Cortex of kidney (tissue), 1 donor: ENCODE measurements around the gene RTBDN.

Source experiments
- DNase-seq: peaks from one replicate; lab custom pipeline; 2025; lab: John Stamatoyannopoulos, UW

RTBDN gene

DNA sequence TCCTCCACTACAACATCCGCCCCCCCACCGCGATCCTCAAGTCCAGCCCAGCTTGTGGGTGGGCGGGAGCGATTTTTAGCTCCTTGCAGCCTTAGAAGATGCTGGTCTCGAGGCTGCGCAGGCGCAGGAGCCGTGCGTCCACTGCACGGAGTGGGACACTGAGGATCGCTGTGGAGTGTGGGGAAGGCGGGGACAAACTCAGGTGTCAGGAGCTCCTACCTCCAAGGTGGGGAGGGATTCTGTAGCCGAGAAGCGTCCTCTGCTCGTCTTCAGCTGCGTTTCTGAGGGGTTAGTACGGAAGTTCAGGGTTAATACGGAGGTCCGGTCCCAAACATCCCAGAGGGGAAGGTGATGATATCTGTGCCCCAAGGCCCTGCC is at the start of gene RTBDN:
RTBDN (minus strand) TSS at position 14 of the 378 bp plus-strand sequence. CDS start 4,600 bp downstream, outside the sequence.
- DNase-seq: no peak

GRCh38 chr19:12882589-12882988 is 48.2 kb upstream of the RTBDN start:
- DNase-seq: no peak

DNA sequence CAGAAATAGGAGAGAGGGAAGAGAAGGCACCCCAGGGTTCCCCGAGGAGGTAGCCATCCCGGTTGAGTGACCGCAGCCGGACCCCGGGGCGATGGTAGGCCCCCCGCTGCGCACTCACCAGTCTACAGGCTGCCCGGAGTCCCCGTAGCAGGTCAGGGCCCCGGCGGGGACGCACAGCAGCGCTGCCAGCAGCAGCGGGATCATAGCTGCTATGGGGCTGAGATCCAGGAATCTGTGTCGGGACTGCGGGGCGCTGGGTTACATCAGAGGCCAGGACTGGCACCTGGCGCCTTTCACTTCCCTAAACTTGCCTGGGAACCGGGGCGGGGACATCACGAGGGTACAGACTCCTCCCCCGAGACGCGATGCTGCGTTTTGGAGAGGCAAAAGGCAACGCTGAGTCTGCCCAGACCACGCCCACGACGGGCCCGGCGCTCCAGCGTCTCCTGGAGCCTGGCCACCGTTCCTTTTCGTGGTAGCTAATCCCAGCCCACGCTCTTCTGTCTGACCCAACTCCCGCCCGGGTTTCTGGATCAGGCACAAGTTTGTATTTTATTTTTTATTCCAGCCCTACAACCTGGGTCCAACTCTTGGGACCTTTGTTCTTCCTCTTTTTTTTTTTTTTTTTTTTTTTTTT is 46.9 kb upstream of the RTBDN start, which contains the start of gene DNASE2:
DNASE2 (minus strand) TSS at position 278 of the 637 bp plus-strand sequence; CDS start at position 204, 74 bp downstream.
- DNase-seq: no peak

GRCh38 chr19:12880551-12881171 is 46.3 kb upstream of the RTBDN start:
- no peak for DNase-seq

DNA sequence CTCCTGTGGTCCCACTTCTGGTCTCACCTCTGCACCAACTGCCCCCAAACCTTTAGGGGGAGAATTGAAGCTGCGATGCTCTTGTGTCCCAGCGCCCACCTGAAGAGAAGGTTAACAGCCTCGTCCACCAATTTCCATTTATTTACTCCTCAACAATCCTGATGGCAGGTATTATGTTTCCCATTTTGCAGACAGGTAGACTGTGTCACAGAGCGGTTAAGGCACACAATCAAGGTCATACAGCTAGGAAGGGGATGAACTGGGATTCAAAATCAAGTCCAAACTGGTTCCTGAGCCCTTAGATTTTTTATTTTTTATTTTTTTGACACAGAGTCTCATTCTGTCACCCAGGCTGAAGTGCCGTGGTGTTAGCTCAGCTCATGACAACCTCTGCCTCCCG is 40.7 kb upstream of the RTBDN start:
- DNase-seq: no peak

DNA sequence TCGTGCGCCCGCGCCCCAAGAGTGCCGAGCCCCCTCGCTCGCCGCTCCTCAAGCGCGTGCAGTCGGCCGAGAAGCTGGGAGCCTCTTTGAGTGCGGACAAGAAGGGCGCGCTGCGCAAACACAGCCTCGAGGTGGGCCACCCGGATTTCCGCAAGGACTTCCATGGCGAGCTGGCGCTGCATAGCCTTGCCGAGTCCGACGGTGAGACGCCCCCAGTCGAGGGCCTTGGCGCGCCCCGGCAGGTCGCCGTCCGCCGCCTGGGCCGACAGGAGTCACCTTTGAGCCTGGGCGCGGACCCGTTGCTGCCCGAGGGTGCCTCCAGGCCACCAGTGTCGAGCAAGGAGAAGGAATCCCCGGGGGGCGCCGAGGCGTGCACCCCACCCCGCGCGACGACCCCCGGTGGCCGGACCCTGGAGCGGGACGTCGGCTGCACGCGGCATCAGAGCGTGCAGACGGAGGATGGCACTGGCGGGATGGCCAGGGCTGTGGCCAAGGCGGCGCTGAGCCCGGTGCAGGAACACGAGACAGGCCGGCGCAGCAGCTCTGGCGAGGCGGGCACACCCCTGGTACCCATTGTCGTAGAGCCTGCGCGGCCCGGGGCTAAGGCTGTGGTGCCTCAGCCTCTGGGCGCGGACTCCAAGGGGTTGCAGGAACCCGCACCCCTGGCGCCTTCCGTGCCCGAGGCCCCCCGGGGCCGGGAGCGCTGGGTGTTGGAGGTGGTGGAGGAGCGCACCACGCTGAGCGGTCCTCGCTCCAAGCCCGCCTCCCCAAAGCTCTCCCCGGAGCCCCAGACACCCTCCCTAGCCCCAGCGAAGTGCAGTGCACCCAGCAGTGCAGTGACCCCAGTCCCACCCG is 39.7 kb upstream of the RTBDN start:
- DNase-seq: no peak

- DNase-seq: no peak
Measured at GRCh38 chr19:12872941-12873890, 38.8 kb upstream of the RTBDN start.

- no peak for DNase-seq
Measured at GRCh38 chr19:12872255-12872654, 37.9 kb upstream of the RTBDN start.

DNA sequence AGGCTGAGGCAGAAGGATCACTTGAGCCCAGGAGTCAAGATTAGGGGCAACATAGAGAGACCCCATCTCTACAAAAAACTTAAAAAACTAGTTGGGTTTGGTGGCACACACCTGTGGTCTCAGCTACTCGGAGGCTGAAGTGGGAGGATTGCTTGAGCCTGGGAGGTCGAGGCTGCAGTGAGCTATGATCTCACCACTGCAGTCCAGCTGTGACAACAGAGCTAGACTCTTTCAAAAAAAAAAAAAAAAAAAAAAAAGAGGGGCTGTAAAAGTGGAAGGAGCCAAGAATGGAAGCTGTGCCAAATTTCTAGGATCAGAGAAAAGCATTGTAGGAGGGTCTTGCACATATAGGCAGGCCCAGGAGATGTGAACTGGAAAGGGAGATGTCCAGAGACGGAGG is 37.3 kb upstream of the RTBDN start:
- DNase-seq: no peak

DNA sequence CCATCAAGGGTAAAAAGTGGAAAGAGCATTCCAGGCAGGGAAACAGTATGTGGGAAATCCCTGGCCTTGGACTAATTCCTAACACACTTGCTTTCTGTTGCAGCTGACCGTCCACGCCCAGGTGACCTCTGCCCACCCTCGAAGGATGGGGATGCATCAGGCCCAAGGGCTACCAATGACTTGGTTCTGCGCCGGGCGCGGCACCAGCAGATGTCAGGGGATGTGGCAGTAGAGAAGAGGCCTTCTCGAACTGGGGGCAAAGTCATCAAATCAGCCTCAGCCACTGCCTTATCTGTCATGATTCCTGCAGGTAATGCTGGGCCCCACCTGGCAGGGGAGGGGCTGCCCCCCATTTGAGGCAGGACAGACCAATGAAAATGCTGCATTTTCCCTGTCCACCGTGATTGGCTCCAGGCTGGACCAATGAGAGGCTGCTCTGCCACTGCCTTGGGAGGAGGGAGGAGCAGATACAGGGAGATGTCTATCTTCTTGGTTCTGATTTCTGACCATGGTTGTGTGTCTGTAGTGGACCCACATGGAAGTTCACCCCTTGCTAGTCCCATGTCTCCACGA is 34.2 kb upstream of the RTBDN start:
- DNase-seq: no peak

DNA sequence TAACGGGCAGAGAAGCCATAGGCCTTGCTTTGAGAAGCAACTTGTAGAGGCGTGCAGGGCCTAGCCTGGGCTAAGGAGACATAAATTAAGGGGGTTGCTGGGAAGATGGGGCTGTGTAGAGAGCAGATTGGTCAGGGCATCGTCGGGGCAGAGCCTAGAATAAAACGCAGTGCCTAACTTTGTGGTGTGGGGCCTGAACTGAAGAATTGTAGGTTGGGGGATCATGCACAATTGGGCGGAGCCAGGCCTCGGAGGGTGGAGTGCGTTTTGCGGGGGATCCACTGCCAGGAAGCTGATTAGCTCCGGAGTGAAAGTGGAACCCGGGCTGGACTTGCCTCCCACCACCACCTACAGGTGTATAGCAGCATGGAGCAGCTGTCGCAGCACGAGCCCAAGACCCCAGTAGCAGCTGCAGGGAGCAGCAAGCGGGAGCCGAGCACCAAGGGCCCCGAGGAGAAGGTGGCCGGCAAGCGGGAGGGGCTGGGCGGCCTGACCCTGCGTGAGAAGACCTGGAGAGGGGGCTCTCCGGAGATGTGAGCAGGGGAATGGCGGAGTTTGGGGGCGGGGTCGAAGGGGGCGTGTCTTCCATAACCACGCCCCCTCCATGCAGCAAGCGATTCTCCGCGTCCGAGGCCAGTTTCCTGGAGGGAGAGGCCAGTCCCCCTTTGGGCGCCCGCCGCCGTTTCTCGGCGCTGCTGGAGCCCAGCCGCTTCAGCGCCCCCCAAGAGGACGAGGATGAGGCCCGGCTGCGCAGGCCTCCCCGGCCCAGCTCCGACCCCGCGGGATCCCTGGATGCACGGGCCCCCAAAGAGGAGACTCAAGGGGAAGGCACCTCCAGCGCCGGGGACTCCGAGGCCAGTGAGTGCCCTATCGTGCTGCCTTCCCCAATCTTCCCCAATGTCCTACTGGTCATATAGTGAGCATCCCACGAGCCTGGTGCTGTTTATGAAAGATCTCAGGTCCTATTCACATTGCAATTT is 33.0 kb upstream of the RTBDN start:
- no peak for DNase-seq

DNA sequence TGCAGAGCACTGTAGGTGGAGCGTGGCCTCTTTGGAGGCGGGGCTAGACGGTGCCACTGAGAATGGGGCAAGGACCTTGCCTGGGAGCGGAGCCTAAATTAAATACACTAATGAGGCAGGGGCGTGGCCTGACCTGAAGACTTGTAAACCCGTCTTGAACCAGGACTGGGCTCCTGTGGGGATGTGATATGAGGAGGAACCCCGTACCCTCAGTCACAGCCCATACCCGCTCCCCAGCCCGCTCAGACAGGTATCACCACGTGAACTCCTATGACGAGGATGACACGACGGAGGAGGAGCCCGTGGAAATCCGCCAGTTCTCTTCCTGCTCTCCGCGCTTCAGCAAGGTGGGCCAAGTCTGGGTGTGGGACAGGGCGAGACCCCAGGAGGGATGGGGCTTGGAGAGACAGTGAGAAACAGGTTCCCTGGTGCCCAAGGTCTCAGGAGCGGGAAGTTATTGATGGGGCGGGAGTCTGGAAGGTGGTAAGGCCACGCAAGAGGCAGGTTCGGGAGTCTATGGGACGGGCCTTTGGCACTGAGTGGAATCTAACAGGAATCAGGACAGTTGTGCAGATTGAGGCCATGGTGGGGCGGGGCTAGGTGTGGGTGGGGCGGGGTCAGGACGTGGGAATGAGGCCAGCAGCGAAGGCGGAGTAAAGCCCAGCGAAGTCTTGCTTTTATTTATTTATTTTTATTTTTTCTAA is 32.2 kb upstream of the RTBDN start:
- no peak for DNase-seq

DNA sequence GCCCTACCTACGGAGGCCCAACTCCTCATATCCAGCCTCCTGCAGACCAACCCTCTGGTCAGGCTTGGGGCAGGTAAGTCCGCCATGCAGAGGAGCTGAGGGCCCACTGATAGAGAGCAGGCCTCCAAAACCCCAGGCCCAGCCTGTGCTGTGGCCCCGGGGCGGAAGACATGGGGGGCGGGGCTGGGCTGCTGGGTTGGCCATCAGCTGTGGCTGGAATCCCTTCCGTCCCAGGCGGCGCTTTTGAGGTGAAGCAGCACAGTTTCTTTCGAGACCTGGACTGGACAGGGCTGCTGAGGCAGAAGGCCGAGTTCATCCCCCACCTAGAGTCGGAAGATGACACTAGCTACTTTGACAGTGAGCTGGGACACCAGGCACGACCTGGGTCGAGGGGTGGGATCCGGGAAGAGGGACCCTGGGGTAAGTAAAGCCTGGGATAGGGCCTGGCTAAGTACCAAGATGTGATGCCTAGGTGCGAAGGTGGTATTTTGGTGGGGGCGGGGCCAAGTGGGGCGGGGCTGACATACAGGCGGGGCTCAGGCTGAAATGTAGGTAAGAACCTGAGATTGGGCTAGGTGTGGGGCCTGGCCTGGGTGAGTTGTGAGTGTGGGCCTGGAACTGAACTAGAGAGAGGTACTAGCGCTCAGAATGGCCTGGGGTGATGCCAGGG is 31.5 kb upstream of the RTBDN start:
- no peak for DNase-seq

DNA sequence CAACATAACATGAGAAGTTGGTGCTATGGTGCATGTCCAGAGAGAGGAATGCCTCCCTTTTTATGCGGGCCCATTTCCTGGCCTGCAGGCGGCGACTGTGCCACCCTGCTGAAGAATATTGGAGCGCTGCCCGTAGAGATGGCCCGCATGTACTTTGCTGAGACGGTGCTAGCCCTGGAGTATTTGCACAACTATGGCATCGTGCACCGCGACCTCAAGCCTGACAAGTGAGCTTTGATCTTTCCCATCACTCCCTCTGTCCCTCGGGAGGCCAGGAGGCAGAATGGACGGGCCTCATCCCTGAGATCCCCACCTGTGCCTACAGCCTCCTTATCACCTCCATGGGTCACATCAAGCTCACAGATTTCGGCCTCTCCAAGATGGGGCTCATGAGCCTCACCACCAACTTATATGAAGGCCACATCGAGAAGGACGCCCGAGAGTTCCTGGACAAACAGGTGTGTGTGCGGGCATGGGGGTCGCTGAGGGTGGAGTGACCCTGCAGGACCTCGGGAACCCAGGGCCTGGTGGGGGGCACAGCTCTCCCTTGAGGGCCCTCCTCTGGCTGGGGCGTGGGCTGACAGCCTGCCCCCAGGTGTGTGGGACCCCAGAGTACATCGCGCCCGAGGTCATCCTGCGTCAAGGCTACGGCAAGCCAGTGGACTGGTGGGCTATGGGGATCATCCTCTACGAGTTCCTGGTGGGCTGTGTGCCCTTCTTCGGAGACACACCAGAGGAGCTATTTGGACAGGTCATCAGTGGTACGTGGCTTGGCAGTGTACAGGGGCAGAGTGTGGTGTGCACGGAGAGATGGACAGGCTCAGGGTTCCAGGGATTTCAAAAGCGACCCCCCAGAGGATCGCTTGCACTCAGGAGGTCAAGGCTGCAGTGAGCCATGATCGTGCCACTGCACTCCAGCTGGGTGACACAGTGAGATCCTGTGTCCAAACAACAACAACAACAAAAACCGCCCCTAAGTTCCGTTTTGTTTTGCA is 30.6 kb upstream of the RTBDN start:
- DNase-seq: no peak

DNA sequence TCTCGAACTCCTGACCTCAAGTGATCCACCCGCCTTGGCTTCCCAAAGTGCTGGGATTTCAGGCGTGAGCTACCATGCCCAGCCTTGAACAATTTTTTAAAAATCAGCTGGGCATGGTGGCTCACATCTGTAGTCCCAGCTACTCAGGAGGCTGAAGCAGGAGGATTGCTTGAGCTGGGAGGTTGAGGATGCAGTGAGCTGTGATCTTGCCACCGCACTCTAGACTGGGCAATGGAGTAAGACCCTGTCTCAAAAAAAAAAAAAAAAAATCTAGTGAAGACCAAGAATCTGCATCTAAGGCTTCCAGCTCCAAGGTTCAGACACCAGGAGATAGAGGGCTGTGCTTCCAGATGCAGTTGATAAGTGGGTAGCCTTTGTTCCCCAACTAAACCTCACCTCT is 29.8 kb upstream of the RTBDN start:
- DNase-seq: no peak

DNA sequence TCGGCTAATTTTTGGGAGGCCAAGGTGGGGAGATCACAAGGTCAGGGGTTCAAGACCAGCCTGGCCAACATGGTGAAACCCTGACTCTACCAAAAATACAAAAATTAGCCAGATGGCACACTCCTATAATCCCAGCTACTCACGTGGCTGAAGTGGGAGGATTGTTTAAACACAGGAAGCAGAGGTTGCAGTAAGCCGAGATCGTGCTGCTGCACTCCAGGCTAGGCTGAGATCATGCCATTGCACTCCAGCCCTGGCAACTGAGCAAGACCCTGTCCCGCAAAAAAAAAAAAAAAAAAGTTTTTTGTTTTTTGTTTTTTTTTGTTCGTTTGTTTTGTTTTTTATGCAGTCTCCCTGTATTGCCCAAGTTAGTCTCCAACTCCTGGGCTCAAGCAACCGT is 25.2 kb upstream of the RTBDN start:
- DNase-seq: no peak

GRCh38 chr19:12858041-12858928 is 23.9 kb upstream of the RTBDN start:
- DNase-seq: no peak
